DMS53 (cell line): ENCODE data around the gene FAM229B.
"Not testable (repeated sequence)": the region's sequence is repeated elsewhere in the genome, so short reads cannot be mapped to it uniquely, and the experiment has no call there.

Experiments used
- DNase-seq: peaks from one replicate; lab custom pipeline; 2025; lab: John Stamatoyannopoulos, UW

The FAM229B gene

DNA sequence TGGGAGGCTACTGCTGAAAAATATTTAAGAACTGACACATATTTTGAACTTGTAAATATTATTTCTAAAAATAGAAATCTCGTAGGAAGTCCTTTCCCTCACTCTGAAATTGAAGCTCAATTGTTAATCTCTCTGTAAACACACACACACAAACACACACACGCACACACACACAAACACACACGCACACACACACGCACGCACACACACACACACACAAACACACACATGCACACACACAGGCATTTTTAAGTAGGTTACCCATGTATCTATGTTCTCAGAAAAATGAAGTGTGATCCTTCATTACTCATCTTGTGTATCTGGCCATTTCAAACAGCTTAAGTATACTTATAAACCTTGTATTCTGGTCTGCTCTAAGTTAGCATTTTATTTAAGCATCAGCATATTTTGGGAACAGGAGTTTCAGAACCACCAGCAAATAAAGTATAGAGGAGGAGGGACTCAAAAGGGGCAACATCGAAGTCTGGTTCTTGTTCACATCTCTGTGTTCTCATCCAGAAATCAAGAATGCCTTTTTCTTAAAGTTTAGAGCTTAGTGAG lies 21.9 kb upstream of the FAM229B start:
- peak; percentile 52 for DNase-seq

DNA sequence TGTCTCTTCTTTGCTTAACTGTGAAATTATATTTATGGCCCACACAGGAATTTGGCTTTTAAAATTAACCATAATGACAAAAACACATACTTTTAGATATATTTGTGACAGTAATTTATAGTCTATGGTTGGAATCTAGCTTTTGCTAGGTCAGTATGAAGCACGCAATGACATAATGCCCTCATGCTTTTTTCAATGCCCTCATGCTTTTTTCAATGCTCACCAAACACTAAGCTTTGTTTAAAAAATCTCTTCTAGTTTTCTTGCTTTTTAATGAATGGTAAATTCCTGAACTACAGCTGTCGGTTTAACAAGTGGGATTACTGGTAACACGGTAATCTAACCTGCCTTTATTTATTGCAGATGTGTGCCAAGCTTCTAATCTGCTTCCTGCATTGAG lies 20.8 kb upstream of the FAM229B start:
- no peak for DNase-seq

DNA sequence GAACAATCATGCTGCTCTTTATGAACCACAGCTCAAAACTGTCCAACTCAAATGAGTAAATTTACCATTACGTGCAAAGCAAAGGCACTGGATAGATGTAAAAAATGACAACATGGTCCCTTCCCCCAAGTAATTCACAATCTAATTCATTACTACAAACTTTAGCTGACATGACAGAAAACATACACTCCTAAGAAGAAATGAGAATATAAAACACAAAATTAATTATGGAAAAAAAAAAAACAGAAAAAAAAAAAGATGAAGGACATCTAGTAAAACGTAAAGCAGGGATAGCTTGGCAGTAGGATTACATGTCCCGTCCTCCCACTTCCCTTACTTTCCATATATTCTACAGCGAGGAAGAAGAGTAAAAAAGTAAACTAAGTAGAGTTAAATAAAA lies 5.8 kb upstream of the FAM229B start:
- no peak for DNase-seq

DNA sequence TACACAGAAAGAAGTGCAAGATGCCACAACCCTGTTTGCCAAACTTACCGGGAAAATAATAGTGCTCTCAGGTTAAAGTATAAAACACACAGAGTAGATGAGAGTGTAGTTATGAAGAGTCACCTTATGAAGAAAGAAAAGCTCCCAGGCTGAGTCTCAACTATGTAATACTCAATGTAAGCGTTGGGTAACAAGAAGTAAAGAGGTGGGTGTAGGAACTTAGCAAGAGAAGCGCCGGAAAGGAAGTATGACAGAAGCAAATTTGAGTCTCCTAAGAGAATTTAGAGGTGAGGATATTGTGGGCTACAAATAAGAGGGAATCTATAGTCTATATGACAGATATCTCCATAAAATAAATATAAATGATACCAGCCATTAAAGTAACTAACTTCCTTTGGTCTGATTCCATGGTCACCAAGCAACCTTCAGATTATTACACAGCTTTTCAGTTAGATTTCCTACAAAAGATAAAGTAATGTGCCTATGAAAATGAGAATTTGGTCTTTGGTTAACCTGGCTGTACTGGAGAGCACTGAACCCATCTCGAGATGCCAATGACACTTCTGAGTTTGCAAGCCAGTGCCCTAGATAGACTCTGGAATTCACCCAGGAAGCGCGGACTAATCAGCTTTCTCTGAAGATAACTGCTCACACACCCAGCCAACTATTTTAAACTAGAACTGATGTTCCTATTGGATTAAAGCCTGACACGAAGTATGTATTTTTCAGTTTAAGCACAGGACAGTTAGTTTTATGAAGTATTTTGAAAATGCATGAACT lies 1.9 kb upstream of the FAM229B start:
- no peak for DNase-seq

DNA sequence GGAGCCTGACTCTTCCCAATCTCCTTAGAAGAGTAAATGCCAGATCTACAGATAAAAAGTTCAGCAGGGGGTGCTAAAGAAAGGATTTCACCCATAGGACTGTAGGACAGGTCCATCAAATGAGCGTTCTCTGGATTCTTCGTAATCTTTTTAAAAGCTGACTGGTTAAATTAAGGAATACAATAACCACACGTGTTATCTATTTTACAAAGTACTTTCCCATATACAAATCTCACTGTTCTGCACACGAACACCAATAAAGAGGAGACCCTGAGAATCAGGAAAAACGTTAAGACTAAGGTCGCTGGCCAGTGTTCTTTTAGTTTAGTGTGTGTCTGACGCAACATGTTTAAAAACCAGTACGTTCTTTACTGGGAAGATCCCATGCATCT lies 651 bp upstream of the FAM229B start:
- DNase-seq: peak; percentile 61

DNA sequence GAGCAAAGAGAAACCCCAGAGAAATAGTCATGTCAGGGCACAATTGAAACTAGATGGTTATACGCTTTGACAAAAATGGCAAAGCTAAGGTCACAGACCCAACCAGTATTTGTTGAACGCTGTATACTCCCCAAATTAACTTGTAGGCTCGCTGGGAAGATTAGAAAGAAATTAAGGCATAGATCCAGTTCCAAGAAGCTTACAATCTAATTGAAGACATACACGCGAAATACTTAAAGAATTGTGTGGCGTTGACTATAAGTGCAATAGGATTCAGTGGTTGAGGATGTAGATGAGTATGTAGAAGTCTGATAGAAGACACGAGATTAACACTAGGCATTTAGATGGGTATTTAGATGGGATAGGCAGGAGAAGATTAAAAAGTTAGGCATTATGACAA lies 525 bp downstream of the FAM229B start:
- DNase-seq: no peak

DNA sequence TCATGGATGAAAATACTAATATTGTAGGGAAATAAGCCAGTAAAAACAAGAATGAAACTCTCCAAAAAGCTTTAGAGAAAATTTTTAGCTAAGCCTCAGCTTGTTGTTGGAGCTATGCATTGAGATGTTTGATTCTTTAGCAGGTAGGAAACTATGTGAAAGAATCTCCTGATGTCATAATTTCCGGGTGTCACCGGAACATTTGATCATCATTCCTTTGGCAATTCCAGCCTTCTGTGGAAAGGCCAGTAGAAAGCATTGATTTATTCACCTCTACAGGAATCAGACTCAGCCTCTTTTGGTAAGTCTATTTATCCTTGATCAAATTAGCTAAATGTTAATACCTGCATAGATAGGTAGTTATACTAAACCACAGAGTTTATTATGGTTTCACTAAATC lies 9.5 kb downstream of the FAM229B start:
- DNase-seq: no peak

DNA sequence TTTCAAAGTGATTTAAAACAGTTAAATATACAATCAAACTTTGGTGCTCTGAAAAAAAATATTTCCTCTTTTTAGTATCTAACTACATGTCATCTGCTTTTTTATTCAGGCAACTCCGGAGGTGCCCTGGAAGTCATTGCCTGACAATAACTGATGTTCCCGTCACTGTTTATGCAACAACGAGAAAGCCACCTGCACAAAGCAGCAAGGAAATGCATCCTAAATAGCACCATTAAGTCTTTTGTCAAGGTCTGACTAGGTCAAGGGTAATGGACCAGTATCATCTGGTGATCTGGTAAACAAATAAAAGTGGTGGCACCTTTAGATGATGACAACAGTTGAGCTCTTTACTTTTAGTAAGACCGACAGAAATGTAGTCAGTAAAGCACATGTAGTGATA lies 13.2 kb downstream of the FAM229B start:
- no peak for DNase-seq

DNA sequence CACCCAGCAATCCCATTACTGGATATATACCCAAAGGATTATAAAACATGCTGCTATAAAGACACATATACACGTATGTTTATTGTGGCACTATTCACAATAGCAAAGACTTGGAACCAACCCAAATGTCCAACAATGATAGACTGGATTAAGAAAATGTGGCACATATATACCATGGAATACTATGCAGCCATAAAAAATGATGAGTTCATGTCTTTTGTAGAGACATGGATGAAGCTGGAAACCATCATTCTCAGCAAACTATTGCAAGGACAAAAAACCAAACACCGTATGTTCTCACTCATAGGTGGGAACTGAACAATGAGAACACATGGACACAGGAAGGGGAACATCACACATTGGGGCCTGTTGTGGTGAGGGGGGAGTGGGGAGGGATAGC lies 18.6 kb downstream of the FAM229B start:
- not testable (repeated sequence) for DNase-seq

DNA sequence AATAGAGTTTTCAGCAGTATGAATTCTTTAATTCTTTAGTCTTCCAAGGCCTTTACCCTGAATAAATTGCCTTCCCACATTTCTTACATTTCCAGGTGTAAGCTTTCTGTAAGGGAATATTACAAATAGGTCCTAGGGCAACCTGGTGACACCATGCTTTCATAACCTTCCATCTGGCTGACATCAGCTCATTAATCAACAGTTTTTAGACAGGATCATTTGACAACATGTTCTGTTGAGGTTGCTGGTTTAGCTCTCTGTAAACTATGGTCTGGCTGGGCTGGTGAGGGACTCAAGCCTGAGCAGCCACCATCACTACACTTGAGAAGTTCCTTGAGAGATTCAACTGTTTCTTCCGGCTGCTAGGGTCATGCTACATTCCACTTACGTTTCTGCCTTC lies 19.2 kb downstream of the FAM229B start:
- no peak for DNase-seq

DNA sequence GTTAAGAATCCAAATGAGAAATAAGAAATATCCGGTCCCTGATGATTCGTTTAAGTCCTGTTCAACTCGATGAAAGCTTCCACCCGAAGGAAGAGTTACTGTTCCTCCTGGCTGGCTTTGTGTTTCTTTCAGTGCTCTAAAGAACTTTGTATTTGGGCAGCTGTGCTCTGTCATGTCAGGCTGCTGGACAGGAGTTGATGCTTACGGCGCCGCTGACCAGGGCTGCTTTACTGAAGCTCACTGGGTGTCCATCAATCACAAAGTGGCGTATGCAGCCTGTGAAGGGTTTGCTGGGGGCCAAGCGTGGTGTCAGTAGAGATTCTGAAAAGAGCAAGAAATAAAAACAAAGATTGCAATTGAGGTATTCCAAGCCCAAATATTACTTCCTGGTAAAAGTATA lies 21.9 kb downstream of the FAM229B start:
- no peak for DNase-seq

DNA sequence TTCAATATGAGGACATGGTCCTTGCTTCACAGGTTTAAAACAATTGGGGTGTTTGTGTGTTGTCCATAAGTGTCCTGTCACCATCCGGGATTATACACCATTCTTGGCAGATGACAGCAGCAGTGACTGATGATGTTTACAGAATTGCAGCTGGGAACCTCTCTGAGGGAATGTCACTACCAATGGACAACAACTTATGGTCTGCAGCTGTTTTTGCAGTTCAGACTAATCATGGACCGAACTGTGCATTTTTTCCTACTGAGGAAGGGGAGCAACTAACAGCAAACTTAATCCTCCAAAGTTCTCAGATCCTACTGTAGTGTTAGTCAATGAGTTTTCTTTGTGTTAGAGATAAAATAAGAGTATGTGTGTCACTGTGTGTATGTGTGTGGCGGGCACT lies 26.0 kb downstream of the FAM229B start:
- DNase-seq: peak; percentile 18

DNA sequence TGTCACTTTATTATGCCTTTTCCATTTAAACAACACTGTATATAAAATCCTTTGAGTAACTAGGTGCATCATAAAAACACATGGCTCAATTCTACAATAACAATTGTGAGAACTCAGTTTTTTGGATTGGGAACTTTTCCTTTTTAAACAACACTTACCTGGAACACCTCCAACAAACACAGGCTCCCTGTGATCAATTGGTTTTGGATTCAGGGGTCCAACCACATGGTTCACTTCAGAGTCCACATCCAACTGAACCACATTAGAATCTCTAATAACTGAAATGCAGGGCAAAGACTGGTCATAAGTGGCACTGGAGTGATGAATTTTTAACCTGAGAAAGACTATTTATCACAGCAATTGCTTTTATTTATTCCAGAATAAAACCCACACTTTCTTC lies 26.5 kb downstream of the FAM229B start:
- no peak for DNase-seq

DNA sequence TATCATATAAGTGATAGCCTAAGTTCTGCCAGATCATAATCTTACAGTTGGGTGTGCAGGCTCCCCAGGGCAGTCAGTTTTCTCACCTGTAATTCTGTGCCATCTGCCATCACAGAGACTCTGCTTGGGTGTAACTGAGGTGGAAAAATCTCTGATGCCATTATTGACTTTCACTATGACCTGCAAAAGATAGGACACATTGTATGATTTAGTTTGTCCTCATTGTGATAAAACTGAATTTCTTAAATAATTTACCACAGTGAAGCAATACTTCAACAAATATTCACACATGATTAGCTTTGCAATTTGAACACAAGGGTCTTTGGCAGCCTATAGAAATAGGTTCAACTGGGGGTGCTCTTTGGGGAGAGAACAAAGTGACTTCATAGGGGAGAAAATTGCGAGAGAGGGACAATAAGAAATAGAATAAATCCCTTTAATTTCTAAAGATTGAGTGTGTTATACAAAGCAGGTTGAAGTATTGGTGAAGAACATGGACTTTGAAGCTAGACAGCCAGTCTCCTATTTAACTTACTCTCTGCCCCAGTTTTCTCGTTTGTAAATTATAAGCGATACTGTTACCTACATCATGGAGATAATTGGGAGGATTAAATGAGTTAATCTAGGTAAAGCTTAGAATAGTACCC lies 27.3 kb downstream of the FAM229B start:
- DNase-seq: no peak

DNA sequence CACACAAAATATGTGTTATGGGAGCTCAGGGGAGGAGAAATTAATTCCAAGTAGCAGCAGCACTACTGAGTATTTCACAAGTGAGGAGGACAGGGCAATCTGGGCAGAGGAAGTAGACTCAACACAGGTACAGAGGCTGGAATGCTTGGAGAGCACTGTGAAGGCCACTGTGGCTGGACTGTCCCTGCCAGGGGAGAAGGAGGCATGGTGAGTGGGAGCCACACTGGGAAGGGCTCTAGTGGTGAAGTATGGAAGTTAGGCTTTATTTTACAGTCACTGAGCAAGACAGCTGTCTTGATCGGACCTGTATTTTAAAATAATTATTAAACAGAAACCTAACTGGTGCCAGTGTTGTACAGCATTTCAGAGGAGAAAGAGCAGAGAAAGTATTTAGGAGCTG lies 28.8 kb downstream of the FAM229B start:
- DNase-seq: peak; percentile 1

DNA sequence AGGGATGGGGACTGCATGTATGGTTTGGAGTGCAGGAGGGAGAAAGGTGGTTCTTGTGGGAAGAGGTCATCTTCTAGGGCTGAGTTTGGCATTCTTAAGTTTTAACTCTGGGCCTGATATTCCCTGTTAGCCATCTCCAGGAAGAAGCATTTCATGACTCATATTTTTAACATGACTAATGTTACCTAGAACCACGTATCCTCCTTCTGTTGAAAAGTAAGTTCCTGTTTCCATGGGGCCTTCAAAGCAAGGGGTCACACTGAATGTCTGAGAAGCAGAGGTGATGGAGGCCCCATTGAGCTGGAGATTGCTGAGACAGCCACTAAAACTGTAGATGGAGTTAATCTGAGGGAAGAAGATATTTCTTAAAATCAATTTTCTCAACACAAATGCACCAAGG lies 30.2 kb downstream of the FAM229B start:
- DNase-seq: peak; percentile 3

DNA sequence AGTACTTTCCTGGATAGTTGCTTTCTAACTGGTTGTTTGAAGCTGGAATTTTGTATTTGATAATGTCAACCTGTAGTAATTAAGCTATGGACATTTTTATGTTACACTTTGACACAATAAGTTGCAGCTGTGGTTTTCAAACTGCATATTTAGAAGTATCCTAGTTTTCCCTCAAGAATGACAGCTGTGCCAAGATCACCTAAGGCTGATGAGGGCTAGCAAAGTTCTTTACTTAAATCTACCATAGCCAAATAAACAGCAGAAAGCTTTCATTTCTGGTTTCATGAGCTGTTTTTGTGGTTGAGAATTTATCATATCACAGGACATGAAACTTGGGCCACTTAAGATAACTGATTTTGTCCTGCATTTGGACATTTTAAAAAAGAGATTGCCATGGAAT lies 30.6 kb downstream of the FAM229B start:
- DNase-seq: no peak

DNA sequence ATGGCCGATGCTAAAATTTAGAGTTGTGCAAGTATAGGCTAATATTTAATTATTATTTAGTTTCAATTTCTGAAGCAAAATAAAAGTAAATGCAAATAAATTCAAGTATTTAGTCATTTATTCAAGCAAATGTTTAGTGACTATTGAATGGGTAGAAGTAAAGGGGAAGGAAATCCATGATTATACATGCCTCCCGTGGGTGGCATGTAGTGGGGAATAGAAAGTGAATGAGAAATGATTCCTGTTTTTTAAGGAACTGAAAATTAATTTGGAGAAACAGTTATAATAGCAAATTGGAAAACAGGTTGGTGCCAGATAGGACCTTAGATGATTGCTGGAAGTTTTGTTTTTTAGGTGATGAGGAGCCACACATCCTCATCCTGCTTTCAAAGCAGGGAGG lies 35.4 kb downstream of the FAM229B start:
- no peak for DNase-seq

DNA sequence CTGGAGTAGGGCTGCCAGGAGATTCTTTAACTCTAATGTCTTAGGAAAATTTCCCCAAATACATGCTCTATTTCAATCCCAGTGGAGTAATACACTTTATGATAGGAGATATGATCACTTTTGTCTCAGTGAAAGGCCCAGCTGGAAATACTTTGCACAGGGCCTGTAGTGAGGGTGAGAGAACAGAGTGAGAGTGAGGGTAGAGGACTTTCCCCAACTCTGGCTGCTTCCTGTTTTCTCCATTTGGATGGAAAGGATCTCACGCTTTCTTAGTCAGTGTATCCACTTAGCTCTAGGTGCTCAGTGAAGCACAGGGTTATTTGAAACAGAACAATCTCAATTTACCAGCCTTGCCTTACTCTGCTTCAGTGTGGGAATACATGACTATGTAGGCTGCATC lies 36.6 kb downstream of the FAM229B start:
- DNase-seq: no peak

DNA sequence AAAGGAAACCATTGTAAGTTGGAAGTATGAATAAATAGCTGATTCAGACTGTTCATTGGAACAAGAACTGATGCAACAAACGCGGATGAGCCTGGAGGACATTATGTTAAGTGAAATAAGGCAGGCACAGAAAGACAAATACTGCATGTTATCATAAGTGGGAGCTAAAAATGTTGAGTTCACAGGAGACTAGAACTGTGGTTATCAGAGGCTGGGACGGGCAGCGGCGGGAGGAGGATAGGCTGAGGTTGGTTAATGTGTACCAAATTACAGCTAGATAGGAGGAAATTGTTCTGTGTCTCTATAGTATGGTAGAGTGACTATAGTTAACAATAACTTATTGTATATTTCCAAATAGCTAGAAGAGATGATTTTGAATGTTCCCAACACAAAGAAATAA lies 40.8 kb downstream of the FAM229B start:
- DNase-seq: no peak

DNA sequence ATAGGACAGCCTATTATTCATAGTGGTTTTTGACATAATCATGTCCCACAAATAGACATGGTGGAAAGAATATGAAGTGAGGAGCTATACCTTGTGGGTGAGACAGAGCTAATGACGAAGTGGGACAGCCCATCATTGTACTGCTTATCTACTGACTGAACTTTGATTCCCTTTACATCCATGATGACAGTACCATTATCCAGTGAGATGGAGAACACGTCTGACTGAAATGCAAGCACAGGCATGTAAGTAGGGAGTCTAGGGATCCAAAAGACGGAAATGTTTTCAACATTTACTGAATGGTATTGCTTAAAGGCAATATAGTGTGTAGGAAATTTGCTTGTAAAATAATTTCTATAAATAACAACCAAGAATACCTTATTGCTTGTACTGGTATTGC lies 43.5 kb downstream of the FAM229B start:
- DNase-seq: no peak

DNA sequence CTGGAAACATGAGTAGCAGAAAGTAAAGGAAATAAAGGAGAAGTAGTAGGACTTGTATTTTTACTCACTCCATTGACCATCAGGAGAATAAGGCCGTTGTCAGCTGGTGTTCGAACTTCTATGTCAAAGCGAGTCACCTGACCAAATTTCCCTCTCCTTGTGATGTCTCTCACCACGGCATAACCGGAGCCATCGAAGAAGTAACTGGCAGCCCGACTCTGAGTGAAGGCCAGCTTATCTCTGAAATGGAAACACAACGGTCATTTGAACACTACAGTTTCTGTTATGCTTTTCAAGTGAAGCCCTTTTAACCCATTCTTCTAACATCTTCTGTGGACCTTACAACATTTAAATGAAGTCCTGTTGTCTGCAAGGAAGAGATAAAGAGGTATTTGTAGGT lies 51.7 kb downstream of the FAM229B start:
- no peak for DNase-seq

DNA sequence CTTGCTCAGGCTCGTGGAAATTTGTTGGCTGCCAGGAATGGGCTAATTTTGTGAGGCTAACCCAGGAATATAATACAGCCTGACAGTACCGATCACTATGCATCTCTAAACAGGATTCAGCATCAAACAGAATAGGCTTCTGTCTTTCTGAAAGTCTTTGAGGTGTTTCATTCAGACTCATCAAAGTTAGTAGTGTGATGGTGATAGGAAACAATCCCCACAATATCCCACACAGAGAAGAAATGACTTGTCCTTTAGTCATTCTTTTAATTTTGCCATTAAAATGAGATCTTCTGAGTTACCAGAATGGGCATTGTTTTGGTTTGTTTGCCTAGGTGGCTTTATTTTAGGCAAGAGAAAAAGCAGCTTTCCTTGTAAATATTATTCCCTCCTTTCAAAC lies 54.3 kb downstream of the FAM229B start:
- DNase-seq: no peak
